H1 (cell line): Measurements from ENCODE around the gene MICA. TPM values are rescaled to one million over a fixed set of nuclear protein-coding genes. Genes with fewer than 3 reads are reported as not detected.

Experiments
- CTCF ChIA-PET: fragments of 300-600 bp; sonication (Branson Sonifier 250); formaldehyde crosslinking; loops from one replicate; lab custom pipeline; 2021; ENCODE audit not compliant: partially characterized antibody; lab: Charles Lee
- POLR2A ChIA-PET: fragments of 300-600 bp; sonication (Branson Sonifier 250); formaldehyde crosslinking; loops from one replicate; lab custom pipeline; 2021; ENCODE audit warnings: inconsistent platforms; ENCODE audit not compliant: partially characterized antibody; lab: Charles Lee
- DNase-seq, 2 experiments: peaks; one replicate each; pipeline versions ENCODE4 v3.0.0 to v3.0.0-alpha.2; 2010 to 2022; ENCODE audit warnings: low spot score in 2 of 2, low read depth in 1 of 2, mixed read lengths in 1 of 2
- FAIRE-seq: peaks from 2 replicates; lab custom pipeline; 2011; peaks lifted over from hg19 to GRCh38; lab: Jason Lieb, UNC
- H2AFZ ChIP-seq: 2 replicates; pipeline ENCODE4 v1.8.1; 2012; ENCODE audit warnings: low read length, inconsistent platforms
- H2AK5ac ChIP-seq: 2 replicates; pipeline ENCODE4 v1.6.1; 2013; ENCODE audit warnings: low read depth, low read length
- H2BK120ac ChIP-seq: replicated peaks from 2 replicates; pipeline ENCODE3; 2013; ENCODE audit warnings: low read depth, low read length, inconsistent platforms
- H2BK12ac ChIP-seq: 2 replicates; pipeline ENCODE4 v1.6.1; 2013; ENCODE audit warnings: low read depth, low read length
- H2BK15ac ChIP-seq: 2 replicates; pipeline ENCODE4 v1.6.1; 2013; ENCODE audit warnings: low read length
- H2BK20ac ChIP-seq: 2 replicates; pipeline ENCODE4 v1.6.1; 2013; ENCODE audit warnings: low read length
- H2BK5ac ChIP-seq: 2 replicates; pipeline ENCODE4 v1.6.1; 2013; ENCODE audit warnings: low read depth, low read length
- H3K14ac ChIP-seq: 2 replicates; pipeline ENCODE4 v1.6.1; 2013; ENCODE audit warnings: inconsistent platforms; ENCODE audit not compliant: insufficient read length
- H3K18ac ChIP-seq: 2 replicates; pipeline ENCODE4 v1.6.1; 2013; ENCODE audit warnings: low read length; ENCODE audit errors: extremely low read depth
- H3K23ac ChIP-seq: 2 replicates; pipeline ENCODE4 v1.6.1; 2013; ENCODE audit warnings: inconsistent platforms; ENCODE audit not compliant: insufficient read length
- H3K23me2 ChIP-seq: 2 replicates; pipeline ENCODE4 v1.6.1; 2013; ENCODE audit warnings: low read depth, low read length
- H3K27ac ChIP-seq: 2 replicates; pipeline ENCODE4 v1.6.1; 2011; ENCODE audit warnings: low read depth, low read length, inconsistent platforms
- H3K27me3 ChIP-seq, 4 experiments: replicated peaks in 1 of 4; 1 replicate in 1 of 4; 2 replicates in 3 of 4; pipeline versions ENCODE4 v1.6.1 to v1.8.1; 2011 to 2013; ENCODE audit warnings: low read length in 3 of 4, mild to moderate bottlenecking in 3 of 4, inconsistent platforms in 2 of 4, mixed read lengths in 2 of 4, moderate library complexity in 1 of 4; ENCODE audit not compliant: control insufficient read depth in 3 of 4, insufficient read depth in 3 of 4; ENCODE audit errors: extremely low read depth in 1 of 4
- H3K36me3 ChIP-seq, 4 experiments: 2 replicates each; pipeline versions ENCODE4 v1.6.1 to v1.8.1; 2011 to 2013; ENCODE audit warnings: mild to moderate bottlenecking in 4 of 4, low read length in 3 of 4, moderate library complexity in 2 of 4, control low read depth in 1 of 4, inconsistent platforms in 1 of 4; ENCODE audit not compliant: insufficient read depth in 4 of 4, control insufficient read depth in 2 of 4
- H3K4ac ChIP-seq: replicated peaks from 2 replicates; pipeline ENCODE3; 2013; ENCODE audit warnings: low read length, low read depth, mixed read lengths, inconsistent platforms; ENCODE audit not compliant: insufficient read length
- H3K4me1 ChIP-seq, 4 experiments: replicated peaks in 1 of 4; 1 replicate in 1 of 4; 2 replicates in 3 of 4; pipeline versions ENCODE4 v1.6.1 to v1.8.1; 2011 to 2013; ENCODE audit warnings: low read length in 3 of 4, inconsistent platforms in 2 of 4, mixed read lengths in 1 of 4; ENCODE audit not compliant: insufficient read depth in 4 of 4, control insufficient read depth in 3 of 4
- H3K4me2 ChIP-seq, 2 experiments: 2 replicates each; pipeline versions ENCODE4 v1.6.1 to v1.8.1; 2011 to 2013; ENCODE audit warnings: low read depth in 2 of 2, low read length in 2 of 2, control low read depth in 1 of 2, inconsistent platforms in 1 of 2, mild to moderate bottlenecking in 1 of 2; ENCODE audit not compliant: insufficient read depth in 1 of 2
- H3K4me3 ChIP-seq, 4 experiments: fragments of 200-600, 300-600 bp in 1 of 4; sonication (generic), shearing (Covaris generic), sonication (Bioruptor Twin) in 1 of 4; 2 replicates each; pipeline versions ENCODE4 v1.5.1 to v1.8.1; 2011 to 2016; ENCODE audit warnings: low read length in 4 of 4, low read depth in 3 of 4, control low read depth in 2 of 4, inconsistent platforms in 2 of 4, mild to moderate bottlenecking in 2 of 4, mixed read lengths in 1 of 4, moderate library complexity in 1 of 4; ENCODE audit not compliant: insufficient read depth in 2 of 4; ENCODE audit errors: extremely low read depth in 1 of 4
- H3K56ac ChIP-seq: replicated peaks from 2 replicates; pipeline ENCODE3; 2013; ENCODE audit warnings: low read depth, mild to moderate bottlenecking, mixed read lengths, low read length, inconsistent platforms; ENCODE audit not compliant: insufficient read length
- H3K79me1 ChIP-seq: 2 replicates; pipeline ENCODE4 v1.6.1; 2013; ENCODE audit warnings: low read depth, low read length, control low read depth
- H3K79me2 ChIP-seq, 2 experiments: 2 replicates each; pipeline versions ENCODE4 v1.6.1 to v1.8.1; 2012 to 2013; ENCODE audit warnings: low read length in 2 of 2, mild to moderate bottlenecking in 2 of 2, inconsistent platforms in 1 of 2; ENCODE audit not compliant: insufficient read depth in 2 of 2, control insufficient read depth in 1 of 2
- H3K9ac ChIP-seq, 4 experiments: replicated peaks in 1 of 4; 1 replicate in 1 of 4; 2 replicates in 3 of 4; pipeline versions ENCODE4 v1.6.1 to v1.8.1; 2011 to 2013; ENCODE audit warnings: low read depth in 3 of 4, low read length in 3 of 4, control low read depth in 2 of 4, mild to moderate bottlenecking in 2 of 4, moderate library complexity in 2 of 4, inconsistent platforms in 1 of 4; ENCODE audit errors: extremely low read depth in 1 of 4
- H3K9me3 ChIP-seq, 2 experiments: 2 replicates each; pipeline versions ENCODE4 v1.6.1 to v1.8.1; 2012 to 2013; ENCODE audit warnings: mild to moderate bottlenecking in 2 of 2, moderate library complexity in 2 of 2, control low read depth in 1 of 2, inconsistent platforms in 1 of 2, low read depth in 1 of 2, low read length in 1 of 2, mixed read lengths in 1 of 2; ENCODE audit not compliant: insufficient read depth in 2 of 2
- H4K20me1 ChIP-seq, 2 experiments: replicated peaks in 1 of 2; 2 replicates each; pipeline versions ENCODE3 to v1.8.1; 2011 to 2013; ENCODE audit warnings: inconsistent platforms in 2 of 2, low read length in 2 of 2, mild to moderate bottlenecking in 1 of 2; ENCODE audit not compliant: insufficient read depth in 2 of 2, control insufficient read depth in 1 of 2
- H4K5ac ChIP-seq: 2 replicates; pipeline ENCODE4 v1.6.1; 2013; ENCODE audit warnings: low read length, low read depth, mixed read lengths, inconsistent platforms; ENCODE audit not compliant: insufficient read length
- H4K8ac ChIP-seq: 2 replicates; pipeline ENCODE4 v1.8.0; 2013; ENCODE audit warnings: mild to moderate bottlenecking, moderate library complexity, low read length, inconsistent platforms; ENCODE audit not compliant: insufficient read depth; ENCODE audit errors: extremely low read depth
- H4K91ac ChIP-seq: replicated peaks from 2 replicates; pipeline ENCODE3; 2013; ENCODE audit warnings: low read length, mixed read lengths, inconsistent platforms; ENCODE audit not compliant: insufficient read length
- CBX8 ChIP-seq: fragments of 300-800, 300-1000 bp; sonication (generic); IDR thresholded peaks from 2 replicates; pipeline ENCODE4 v1.7.1; 2016; ENCODE audit warnings: low read depth, low read length, borderline replicate concordance
- CEBPB ChIP-seq: IDR thresholded peaks from 2 replicates; pipeline ENCODE4 v1.6.1; 2012; ENCODE audit warnings: low read depth, low read length
- GABPA ChIP-seq: IDR thresholded peaks from 2 replicates; pipeline ENCODE4 v1.6.1; 2011; ENCODE audit warnings: mild to moderate bottlenecking, low read length, moderate library complexity, borderline replicate concordance; ENCODE audit not compliant: insufficient read depth
- RAD21 ChIP-seq, 2 experiments: IDR thresholded peaks in 1 of 2; conservative IDR thresholded peaks in 1 of 2; 2 replicates each; pipeline ENCODE4 v1.6.1; 2011; ENCODE audit warnings: low read depth in 2 of 2, low read length in 2 of 2, improper control_type of control experiment in 1 of 2, inconsistent platforms in 1 of 2, mild to moderate bottlenecking in 1 of 2, moderate library complexity in 1 of 2
- RBBP5 ChIP-seq: IDR thresholded peaks from 2 replicates; pipeline ENCODE4 v1.7.1; 2012; ENCODE audit warnings: low read depth, mild to moderate bottlenecking, inconsistent platforms, low read length, moderate library complexity, borderline replicate concordance
- SIN3A ChIP-seq, 2 experiments: IDR thresholded peaks in 1 of 2; conservative IDR thresholded peaks in 1 of 2; 2 replicates each; pipeline ENCODE4 v1.6.1; 2011 to 2012; ENCODE audit warnings: low read length in 2 of 2, improper control_type of control experiment in 1 of 2, low read depth in 1 of 2, mild to moderate bottlenecking in 1 of 2
- SP2 ChIP-seq: IDR thresholded peaks from 2 replicates; pipeline ENCODE4 v1.6.1; 2012; ENCODE audit warnings: mild to moderate bottlenecking, low read length, inconsistent platforms
- TAF7 ChIP-seq: optimal IDR thresholded peaks from 2 replicates; pipeline ENCODE3; 2011; ENCODE audit warnings: low read depth, mild to moderate bottlenecking, inconsistent platforms, low read length, moderate library complexity, borderline replicate concordance
- ZNF274 ChIP-seq: IDR thresholded peaks from 2 replicates; pipeline ENCODE4 v1.7.0; 2012; ENCODE audit warnings: low read length, borderline replicate concordance; ENCODE audit errors: extremely low read depth
- WGBS, 2 experiments: shearing (Covaris generic) in 1 of 2; methylation state at CpG; one replicate each; pipeline versions ENCODE4 v1.1.6 to v1.1.7; 2013 to 2015; ENCODE audit warnings: low lambda C conversion rate in 2 of 2, mixed read lengths in 2 of 2, inconsistent platforms in 1 of 2, low coverage in 1 of 2, missing lambda C conversion rate in 1 of 2; ENCODE audit not compliant: insufficient replicate concordance in 2 of 2, insufficient coverage in 1 of 2, insufficient read length in 1 of 2; ENCODE audit errors: extremely low coverage in 1 of 2, missing lambda C conversion rate in 1 of 2; 5-methylcytosine and 5-hydroxymethylcytosine counted together
- polyA plus RNA-seq, 7 experiments: library from polyadenylated mRNA; depleted of rRNA in 3 of 7; stranded (reverse) in 5 of 7; unstranded in 2 of 7; fragments of >200 nt in 5 of 7; fragments of 200-250 nt in 2 of 7; gene quantifications; 1 replicate in 5 of 7; 2 replicates in 1 of 7; 4 replicates in 1 of 7; pipeline versions ENCODE4 v1.2.1 to v1.2.3, GENCODE V29; 2011 to 2013; ENCODE audit warnings: missing spikeins in 2 of 7, mixed read lengths in 2 of 7
- total RNA-seq: library from RNA; stranded (reverse); fragmentation: NEBNext Ultra II Directional; extraction: Animal tissue kit (Norgen Biotek cat#: 25700); gene quantifications from 2 replicates; pipeline ENCODE4 v1.2.1, GENCODE V29; 2021

MICA gene
- total and polyA plus RNA-seq, 2 of the 8 experiments (the other 6 are each of a cell fraction or from before 2014, with no cell fraction given) = 12.5 to 16.3 TPM

GRCh38 chr6:31400467-31401289 is 2.7 kb upstream of the MICA start:
- H3K56ac ChIP-seq = no peak overlapping the region
- peak overlapping the region; percentile 57; the same call in 1 of the 2 replicates for H4K8ac ChIP-seq
- peaks cover 6% of the 10 kb centered on the region in 2 experiments for H4K20me1 ChIP-seq
- H3K4ac ChIP-seq = no peak overlapping the region
- H2BK5ac ChIP-seq = peak overlapping the region; percentile 66; the same call in 1 of the 2 replicates
- H4K5ac ChIP-seq = no peak overlapping the region
- 8% methylated on average over 26 of the region's 30 CpGs; no CpG with 5 or more reads in 1 of the 2 experiments for WGBS, 2 experiments
- POLR2A ChIA-PET = interaction anchor here (0.7 to 2.3 kb wide), 5 partner anchors 42 to 231 kb away, joined by 3 to 12 read pairs (median 4); partner anchors contain the start of gene DDX39B
- H3K4me2 ChIP-seq = peak overlapping the region; percentile 72
- DNase-seq (peak in 1 of 2 experiments; percentile 61), FAIRE-seq (no peak)
- H3K9me3 ChIP-seq = 0 out of 4 replicates have a peak, but pooled peaks cover 0 to 4% of the 10 kb centered on the region in 2 experiments
- H3K9ac ChIP-seq = peak overlapping the region in 1 of 4 experiments; percentile 58; a peak in 3 of 7 replicates
- H3K4me1 ChIP-seq = peaks cover 2 to 10% (median 4%) of the 10 kb centered on the region in 4 experiments
- peaks cover 0 to 10% (median 4%) of the 10 kb centered on the region in 4 experiments; a peak in 3 of 7 replicates for H3K27me3 ChIP-seq
- no peak overlapping the region for H2BK20ac ChIP-seq
- no peak overlapping the region for H2AFZ ChIP-seq
- no peak overlapping the region for H2AK5ac ChIP-seq
- peak overlapping the region; percentile 38 to 85 (median 72) for H3K4me3 ChIP-seq
- peaks cover 5% of the 10 kb centered on the region for H3K79me1 ChIP-seq
- H2BK15ac ChIP-seq = no peak overlapping the region
- no peak overlapping the region for H3K23ac ChIP-seq
- H2BK120ac ChIP-seq = no peak overlapping the region
- CTCF ChIA-PET = interaction anchor here (0.9 to 5.3 kb wide), 6 partner anchors 12 to 225 kb away, joined by 3 to 45 read pairs (median 3); no protein-coding TSS in a partner anchor
- peaks cover 6 to 19% of the 10 kb centered on the region in 2 experiments for H3K79me2 ChIP-seq
- peaks cover 15% of the 10 kb centered on the region; the same call in 1 of the 2 replicates for H3K23me2 ChIP-seq
- no peak overlapping the region for H3K14ac ChIP-seq
- H3K27ac ChIP-seq = no peak overlapping the region
- H3K36me3 ChIP-seq = no peaks in the 10 kb centered on the region
- H2BK12ac ChIP-seq = peak overlapping the region; percentile 80; the same call in 1 of the 2 replicates
- H4K91ac ChIP-seq = no peak overlapping the region
- peak overlapping the region; percentile 32 for H3K18ac ChIP-seq
- TF ChIP-seq CBX8 (no peak), GABPA (no peak), RBBP5 (no peak; the same call in 1 of the 2 replicates), SP2 (no peak), RAD21 (IDR thresholded peaks at IDR 0.05 in 1 of 2, conservative IDR thresholded peaks at IDR 0.05 in 1 of 2; ENCODE audit: low read depth in 2 of 2, low read length in 2 of 2) (no peak), CEBPB (peak; percentile 59; the same call in 1 of the 2 replicates), TAF7 (no peak), ZNF274 (no peak), SIN3A (conservative IDR thresholded peaks at IDR 0.05 in 1 of 2, IDR thresholded peaks at IDR 0.05 in 1 of 2; ENCODE audit: low read depth in 1 of 2, low read length in 2 of 2) (no peak)
